AG04450 (cell line): ENCODE results near the gene ANKRD37. TPM values are rescaled to one million over a fixed set of nuclear protein-coding genes. Genes with fewer than 3 reads are reported as not detected.
"Not testable (repeated sequence)": the region's sequence is repeated elsewhere in the genome, so short reads cannot be mapped to it uniquely, and the experiment has no call there.

Experiments
- CTCF ChIA-PET: fragments of 300-600, 350-600 bp; formaldehyde crosslinking; extraction: SDS; loops from one replicate; lab custom pipeline; 2022; ENCODE audit warnings: antibody characterized with exemption, inconsistent platforms; lab: Charles Lee
- POLR2A ChIA-PET: fragments of 350-600 bp; formaldehyde crosslinking; extraction: SDS; loops from one replicate; lab custom pipeline; 2021; ENCODE audit warnings: antibody characterized with exemption, inconsistent platforms; lab: Yijun Ruan, JAX
- DNase-seq: peaks from one replicate; pipeline ENCODE4 v3.0.0-alpha.2; 2011; ENCODE audit warnings: low read depth, low spot score
- H3K27ac ChIP-seq: one replicate; pipeline ENCODE4 v1.5.1; 2012; ENCODE audit warnings: low read depth, low read length, control low read depth
- H3K27me3 ChIP-seq: one replicate; pipeline ENCODE4 v1.6.0; 2012; ENCODE audit warnings: low read length; ENCODE audit not compliant: control insufficient read depth, insufficient read depth
- H3K4me3 ChIP-seq: 2 replicates; pipeline ENCODE4 v1.5.1; 2011; ENCODE audit warnings: mild to moderate bottlenecking, low read depth, low read length, control low read depth
- H3K9me3 ChIP-seq: 2 replicates; pipeline ENCODE4 v1.5.1; 2012; ENCODE audit warnings: low read length; ENCODE audit not compliant: control insufficient read depth, insufficient read depth
- polyA plus RNA-seq: library from polyadenylated mRNA; depleted of rRNA; stranded (reverse); fragments of >200 nt; gene quantifications from 2 replicates; pipeline ENCODE4 v1.2.3, GENCODE V29; 2011
- TF ChIP-seq, protein P1 (sequence below): IDR thresholded peaks from 2 replicates; pipeline ENCODE4 v1.5.1; 2011; ENCODE audit warnings: low read depth, low read length, control low read depth, inconsistent platforms

The ANKRD37 gene
- polyA plus RNA-seq, 1 experiment = 3.6 TPM

DNA sequence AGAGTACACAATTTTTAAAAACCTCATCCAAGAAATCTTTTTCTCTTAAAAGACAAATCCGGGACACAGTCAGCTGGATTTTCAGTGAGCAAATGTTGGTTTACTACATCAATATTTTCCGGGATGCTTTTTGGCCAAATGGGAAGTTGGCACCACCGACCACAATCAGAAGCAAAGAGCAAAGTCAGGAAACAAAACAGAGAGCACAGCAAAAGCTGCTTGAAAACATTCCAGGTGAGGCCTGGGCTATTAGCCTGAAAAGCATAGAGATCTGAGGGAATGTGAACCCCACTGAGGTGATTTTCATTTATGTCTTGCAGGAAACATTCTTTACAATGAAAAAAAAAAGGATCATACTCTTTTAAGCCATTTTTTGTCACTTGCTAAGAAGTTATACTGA lies 34.8 kb upstream of the ANKRD37 start:
- no peak for DNase-seq
- Histone ChIP-seq H3K27me3 (no peaks in the 10 kb centered on the region), H3K27ac (no peak overlapping the region), H3K4me3 (no peak overlapping the region), H3K9me3 (no peaks in the 10 kb centered on the region)
- ChIA-PET POLR2A (no interaction called here), CTCF (no interaction called here)
- TF ChIP-seq, protein P1, sequence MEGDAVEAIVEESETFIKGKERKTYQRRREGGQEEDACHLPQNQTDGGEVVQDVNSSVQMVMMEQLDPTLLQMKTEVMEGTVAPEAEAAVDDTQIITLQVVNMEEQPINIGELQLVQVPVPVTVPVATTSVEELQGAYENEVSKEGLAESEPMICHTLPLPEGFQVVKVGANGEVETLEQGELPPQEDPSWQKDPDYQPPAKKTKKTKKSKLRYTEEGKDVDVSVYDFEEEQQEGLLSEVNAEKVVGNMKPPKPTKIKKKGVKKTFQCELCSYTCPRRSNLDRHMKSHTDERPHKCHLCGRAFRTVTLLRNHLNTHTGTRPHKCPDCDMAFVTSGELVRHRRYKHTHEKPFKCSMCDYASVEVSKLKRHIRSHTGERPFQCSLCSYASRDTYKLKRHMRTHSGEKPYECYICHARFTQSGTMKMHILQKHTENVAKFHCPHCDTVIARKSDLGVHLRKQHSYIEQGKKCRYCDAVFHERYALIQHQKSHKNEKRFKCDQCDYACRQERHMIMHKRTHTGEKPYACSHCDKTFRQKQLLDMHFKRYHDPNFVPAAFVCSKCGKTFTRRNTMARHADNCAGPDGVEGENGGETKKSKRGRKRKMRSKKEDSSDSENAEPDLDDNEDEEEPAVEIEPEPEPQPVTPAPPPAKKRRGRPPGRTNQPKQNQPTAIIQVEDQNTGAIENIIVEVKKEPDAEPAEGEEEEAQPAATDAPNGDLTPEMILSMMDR = no peak

DNA sequence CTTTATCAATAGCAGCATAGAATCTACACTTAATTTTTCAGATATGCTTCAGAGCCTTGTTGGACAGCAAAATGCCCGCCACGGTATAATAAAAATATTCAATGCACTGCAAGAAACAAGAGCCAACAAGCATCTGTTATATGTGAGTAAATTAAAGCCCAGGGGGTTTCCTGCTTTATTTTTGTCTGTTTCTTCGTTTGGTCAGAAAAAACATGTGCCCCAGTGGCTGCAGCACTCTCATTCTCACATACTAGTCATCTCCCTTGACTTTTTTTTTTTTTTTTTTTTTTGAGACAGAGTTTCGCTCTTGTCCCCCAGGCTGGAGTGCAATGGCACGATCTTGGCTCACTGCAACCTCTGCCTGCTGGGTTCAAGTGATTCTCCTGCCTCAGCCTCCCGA lies 34.1 kb upstream of the ANKRD37 start:
- DNase-seq, H3K27me3 ChIP-seq, POLR2A ChIA-PET, H3K27ac ChIP-seq, H3K4me3 ChIP-seq, H3K9me3 ChIP-seq, CTCF ChIA-PET: not testable (repeated sequence)

DNA sequence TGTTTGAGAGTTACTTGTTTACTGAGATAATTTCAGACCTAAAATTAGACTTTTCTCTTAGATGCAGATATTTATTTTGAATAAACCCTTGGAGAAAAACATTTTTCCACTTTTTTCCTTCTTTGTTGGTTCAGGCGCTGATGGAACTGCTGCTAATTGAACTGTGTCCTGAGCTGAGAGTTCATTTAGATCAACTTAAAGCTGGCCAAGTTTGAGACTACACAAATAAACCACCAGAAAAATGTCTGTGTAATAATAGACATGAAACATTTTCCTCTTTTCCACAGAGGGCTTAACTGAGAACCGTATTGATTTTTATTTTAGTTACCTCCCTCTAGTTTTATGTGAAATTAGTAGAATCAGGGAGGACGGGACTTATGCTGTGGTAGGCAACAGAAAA lies 33.4 kb upstream of the ANKRD37 start:
- TF ChIP-seq, protein P1 = no peak
- H3K27ac ChIP-seq = no peak overlapping the region
- ChIA-PET POLR2A (no interaction called here), CTCF (no interaction called here)
- no peaks in the 10 kb centered on the region for H3K9me3 ChIP-seq
- no peaks in the 10 kb centered on the region for H3K27me3 ChIP-seq
- DNase-seq = no peak
- no peak overlapping the region for H3K4me3 ChIP-seq

DNA sequence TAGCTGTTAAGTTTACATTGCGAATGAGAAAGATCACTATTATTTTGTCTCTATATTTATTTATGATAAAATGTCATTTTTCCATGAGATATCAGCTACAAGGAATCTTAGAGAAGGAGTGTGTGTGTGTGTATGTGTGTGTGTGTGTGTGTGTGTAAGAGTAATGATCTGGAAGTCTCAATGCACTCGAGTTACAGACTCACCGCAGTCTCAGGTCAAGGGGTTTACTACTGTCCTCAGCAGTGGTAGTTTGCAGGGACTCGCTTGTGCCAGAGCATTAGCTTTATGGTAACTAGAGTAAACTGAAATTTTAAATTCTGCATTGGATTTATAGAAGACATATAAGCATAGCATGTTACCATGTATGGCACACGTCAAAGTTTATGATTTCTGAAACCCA lies 31.8 kb upstream of the ANKRD37 start:
- Histone ChIP-seq H3K9me3 (no peaks in the 10 kb centered on the region), H3K27ac (no peak overlapping the region), H3K4me3 (no peak overlapping the region), H3K27me3 (no peaks in the 10 kb centered on the region)
- POLR2A ChIA-PET = no interaction called here
- no peak for DNase-seq
- CTCF ChIA-PET = interaction anchor here (1.1 kb wide), 1 partner anchor 181 kb away, joined by 3 read pairs; no protein-coding TSS in a partner anchor
- TF ChIP-seq, protein P1 = no peak

DNA sequence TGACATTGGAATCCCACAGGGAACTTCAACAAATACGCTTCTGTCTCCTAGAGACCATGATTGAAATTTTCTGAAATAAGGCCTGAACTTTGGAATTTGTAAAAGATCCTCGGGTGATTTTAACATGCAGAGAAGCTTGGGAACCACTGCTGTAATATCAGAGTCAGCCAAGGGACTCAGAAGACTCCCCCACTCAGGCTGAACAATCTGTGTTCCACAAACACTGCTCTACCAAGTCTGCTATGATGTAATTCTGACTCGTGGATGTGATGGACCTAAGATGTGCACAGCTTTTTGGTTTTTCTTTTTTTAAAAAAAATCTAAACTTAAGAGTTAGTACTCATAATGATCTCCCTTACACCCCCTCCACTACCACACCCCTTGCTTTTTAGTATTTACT lies 26.9 kb upstream of the ANKRD37 start:
- Histone ChIP-seq H3K27ac (no peak overlapping the region), H3K9me3 (no peaks in the 10 kb centered on the region), H3K4me3 (no peak overlapping the region), H3K27me3 (no peaks in the 10 kb centered on the region)
- CTCF ChIA-PET = interaction anchor here (0.6 kb wide), 1 partner anchor 235 kb away, joined by 3 read pairs; no protein-coding TSS in a partner anchor
- TF ChIP-seq, protein P1 = no peak
- POLR2A ChIA-PET = no interaction called here
- no peak for DNase-seq
